Measurements from ENCODE around the gene FGFR2. TPM values are rescaled to one million over a fixed set of nuclear protein-coding genes. Genes with fewer than 3 reads are reported as not detected.

Gene FGFR2
- total RNA-seq, 4 donors from 2014 or later, result 8.4 to 16.5 (median 9.2) TPM

DNA sequence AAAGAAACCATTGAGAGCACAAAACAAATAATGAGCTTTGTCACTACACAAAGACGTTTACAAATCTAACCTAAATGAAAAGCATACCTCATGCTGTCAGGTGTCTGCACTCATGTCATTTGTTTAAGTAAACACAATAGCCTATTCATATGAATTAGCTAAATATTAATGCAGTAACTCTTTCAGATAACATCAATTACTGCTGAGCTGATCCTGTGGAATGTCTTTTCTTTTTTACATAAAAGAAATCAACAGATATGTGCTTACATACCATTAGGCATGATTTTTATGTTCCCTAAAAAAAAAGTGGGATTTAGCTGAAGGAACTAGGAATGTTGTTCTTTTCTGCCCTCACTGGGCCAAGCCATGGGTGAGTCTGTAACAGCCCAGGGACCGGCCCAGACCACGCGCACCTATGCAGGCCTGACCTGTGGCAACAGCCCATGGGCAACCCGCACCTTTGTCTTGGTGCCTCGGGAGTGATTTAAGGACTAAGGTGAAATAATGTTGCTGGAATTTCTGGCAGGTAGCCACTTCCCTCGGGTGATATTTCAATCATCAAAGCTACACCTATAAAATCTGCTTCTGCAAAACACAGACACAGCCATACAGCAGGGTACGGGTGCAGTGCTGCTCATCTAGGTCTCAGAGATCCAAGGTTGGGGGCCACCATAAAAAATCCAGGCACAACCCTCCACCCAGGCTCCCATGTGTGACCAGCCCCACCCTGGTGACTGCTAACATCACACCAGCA lies 44.6 kb downstream of the FGFR2 start:
- Histone ChIP-seq H3K27me3 (no peaks in the 10 kb centered on the region), H3K4me1 (no peaks in the 10 kb centered on the region), H3K27ac (no peak overlapping the region)

DNA sequence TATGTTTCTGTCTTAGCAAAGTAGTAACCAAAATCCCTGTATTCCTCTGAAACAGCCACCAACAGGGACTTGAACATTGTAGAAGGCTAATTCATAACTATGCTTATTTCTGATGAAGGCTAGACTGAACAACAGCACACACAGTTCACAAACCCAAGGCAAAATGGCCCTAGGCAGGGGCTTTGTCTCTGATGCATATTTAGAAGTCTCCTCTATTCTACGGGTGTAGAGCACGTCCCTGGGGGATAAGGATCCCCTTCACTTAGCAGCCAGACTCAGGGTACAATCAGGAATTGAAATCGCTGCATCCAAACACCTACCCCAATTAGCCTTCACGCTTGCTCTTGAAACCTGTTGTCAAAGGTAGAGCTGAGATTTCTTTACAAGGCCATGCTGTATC lies 45.5 kb downstream of the FGFR2 start:
- no peaks in the 10 kb centered on the region for H3K36me3 ChIP-seq
- no peak overlapping the region for H3K27ac ChIP-seq
- no peak for DNase-seq (ENCODE audit: low spot score in 2 of 2)
- WGBS, 2 donors, result 71 to 76% methylated on average over 4 of the region's 4 CpGs
- TF ChIP-seq, protein P1, sequence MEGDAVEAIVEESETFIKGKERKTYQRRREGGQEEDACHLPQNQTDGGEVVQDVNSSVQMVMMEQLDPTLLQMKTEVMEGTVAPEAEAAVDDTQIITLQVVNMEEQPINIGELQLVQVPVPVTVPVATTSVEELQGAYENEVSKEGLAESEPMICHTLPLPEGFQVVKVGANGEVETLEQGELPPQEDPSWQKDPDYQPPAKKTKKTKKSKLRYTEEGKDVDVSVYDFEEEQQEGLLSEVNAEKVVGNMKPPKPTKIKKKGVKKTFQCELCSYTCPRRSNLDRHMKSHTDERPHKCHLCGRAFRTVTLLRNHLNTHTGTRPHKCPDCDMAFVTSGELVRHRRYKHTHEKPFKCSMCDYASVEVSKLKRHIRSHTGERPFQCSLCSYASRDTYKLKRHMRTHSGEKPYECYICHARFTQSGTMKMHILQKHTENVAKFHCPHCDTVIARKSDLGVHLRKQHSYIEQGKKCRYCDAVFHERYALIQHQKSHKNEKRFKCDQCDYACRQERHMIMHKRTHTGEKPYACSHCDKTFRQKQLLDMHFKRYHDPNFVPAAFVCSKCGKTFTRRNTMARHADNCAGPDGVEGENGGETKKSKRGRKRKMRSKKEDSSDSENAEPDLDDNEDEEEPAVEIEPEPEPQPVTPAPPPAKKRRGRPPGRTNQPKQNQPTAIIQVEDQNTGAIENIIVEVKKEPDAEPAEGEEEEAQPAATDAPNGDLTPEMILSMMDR (IDR thresholded peaks at IDR 0.05), result no peak
- no peak for TF ChIP-seq EP300 (IDR thresholded peaks at IDR 0.05)
- no peak for TF ChIP-seq POLR2A (IDR thresholded peaks at IDR 0.05)
- H3K27me3 ChIP-seq, result no peaks in the 10 kb centered on the region
- H3K4me3 ChIP-seq, result no peak overlapping the region
- H3K9me3 ChIP-seq, result peaks cover 0 to 10% (median 0%) of the 10 kb centered on the region in 4 donors
- no peaks in the 10 kb centered on the region for H3K4me1 ChIP-seq

More for the DNA sequence above, 44.6 kb downstream of the FGFR2 start:
- no peak for DNase-seq (ENCODE audit: low spot score in 2 of 2)
- H3K9me3 ChIP-seq, result peaks cover 0 to 10% (median 0%) of the 10 kb centered on the region in 4 donors
- H3K36me3 ChIP-seq, result no peaks in the 10 kb centered on the region
- WGBS, 2 donors, result 71 to 79% methylated on average over 8 of the region's 8 CpGs
- TF ChIP-seq, protein P1 (IDR thresholded peaks at IDR 0.05), result no peak
- TF ChIP-seq POLR2A (IDR thresholded peaks at IDR 0.05) (no peak), EP300 (IDR thresholded peaks at IDR 0.05) (no peak)
- H3K4me3 ChIP-seq, result no peak overlapping the region

DNA sequence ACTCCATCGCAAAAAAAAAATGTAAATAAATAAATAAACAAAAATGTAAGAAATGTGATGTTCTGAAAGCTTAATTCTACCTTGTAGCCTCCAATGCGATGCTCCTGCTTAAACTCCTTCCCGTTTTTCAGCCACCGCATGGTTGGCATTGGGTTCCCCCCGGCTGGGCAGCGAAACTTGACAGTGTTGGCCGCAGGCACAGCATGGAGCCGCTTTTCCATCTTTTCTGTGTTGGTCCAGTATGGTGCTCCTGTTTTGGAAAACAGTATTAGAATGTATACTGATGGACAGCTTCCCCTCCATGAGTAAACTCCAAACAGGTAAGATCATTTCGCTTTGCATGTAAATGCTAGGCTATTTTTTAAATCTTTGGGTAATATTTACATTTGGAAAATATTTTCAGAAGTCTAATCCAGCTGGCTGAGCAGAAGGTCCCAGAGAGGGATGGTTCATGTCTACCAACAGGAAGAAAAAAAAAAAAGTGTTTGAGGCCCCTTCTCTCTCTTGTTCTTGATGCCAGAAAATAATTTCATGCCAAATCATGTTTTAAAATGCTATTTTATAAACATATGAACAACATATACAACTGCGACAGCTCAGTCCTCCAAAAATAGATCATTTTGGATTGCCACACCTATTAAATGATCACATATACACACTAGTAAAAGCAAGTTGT lies 46.9 kb downstream of the FGFR2 start:
- no peak for DNase-seq (ENCODE audit: low spot score in 2 of 2)
- H3K27me3 ChIP-seq, result no peaks in the 10 kb centered on the region
- H3K4me3 ChIP-seq, result no peak overlapping the region
- no peaks in the 10 kb centered on the region for H3K36me3 ChIP-seq
- no peak for TF ChIP-seq EP300 (IDR thresholded peaks at IDR 0.05)
- TF ChIP-seq, protein P1 (IDR thresholded peaks at IDR 0.05), result no peak
- no peak for TF ChIP-seq POLR2A (IDR thresholded peaks at IDR 0.05)
- H3K4me1 ChIP-seq, result no peaks in the 10 kb centered on the region
- peaks cover 0 to 10% (median 0%) of the 10 kb centered on the region in 4 donors for H3K9me3 ChIP-seq
- WGBS, 2 donors, result 93 to 95% methylated on average over 10 of the region's 10 CpGs
- no peak overlapping the region for H3K27ac ChIP-seq

DNA sequence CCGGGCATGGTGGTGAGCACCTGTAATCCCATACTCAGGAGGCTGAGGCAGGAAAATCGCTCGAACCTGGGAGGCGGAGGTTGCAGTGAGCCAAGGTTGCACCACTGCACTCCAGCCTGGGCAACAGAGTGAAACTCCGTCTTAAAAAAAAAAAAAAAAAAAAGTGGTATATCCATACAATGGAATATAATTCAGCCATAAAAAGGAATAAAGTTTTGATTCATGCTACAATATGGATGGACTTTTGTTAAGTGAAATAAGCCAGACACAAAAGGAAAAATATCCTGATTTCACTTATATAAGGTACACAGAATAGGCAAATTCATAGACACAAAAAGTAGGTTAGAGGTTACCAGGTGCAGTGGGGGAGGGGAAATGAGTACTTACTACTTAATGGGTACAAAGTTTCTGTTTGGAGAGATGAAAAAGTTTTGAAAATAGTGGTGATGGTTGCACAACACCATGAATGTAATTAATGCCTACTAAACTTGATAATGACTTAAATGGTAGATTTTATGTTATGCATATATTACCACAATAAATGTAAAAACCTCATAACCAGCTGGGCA lies 53.9 kb downstream of the FGFR2 start:
- TF ChIP-seq EP300 (IDR thresholded peaks at IDR 0.05), result no peak
- TF ChIP-seq, protein P1 (IDR thresholded peaks at IDR 0.05), result no peak
- no peak for TF ChIP-seq POLR2A (IDR thresholded peaks at IDR 0.05)
- H3K4me3 ChIP-seq, result no peak overlapping the region
- no peaks in the 10 kb centered on the region for H3K36me3 ChIP-seq
- no peak for DNase-seq (ENCODE audit: low spot score in 2 of 2)
- 96 to 97% methylated on average over 5 of the region's 5 CpGs for WGBS, 2 donors
- H3K27me3 ChIP-seq, result no peaks in the 10 kb centered on the region
- H3K9me3 ChIP-seq, result peaks cover 0 to 1% (median 0%) of the 10 kb centered on the region in 4 donors
- no peaks in the 10 kb centered on the region for H3K4me1 ChIP-seq
- H3K27ac ChIP-seq, result no peak overlapping the region

DNA sequence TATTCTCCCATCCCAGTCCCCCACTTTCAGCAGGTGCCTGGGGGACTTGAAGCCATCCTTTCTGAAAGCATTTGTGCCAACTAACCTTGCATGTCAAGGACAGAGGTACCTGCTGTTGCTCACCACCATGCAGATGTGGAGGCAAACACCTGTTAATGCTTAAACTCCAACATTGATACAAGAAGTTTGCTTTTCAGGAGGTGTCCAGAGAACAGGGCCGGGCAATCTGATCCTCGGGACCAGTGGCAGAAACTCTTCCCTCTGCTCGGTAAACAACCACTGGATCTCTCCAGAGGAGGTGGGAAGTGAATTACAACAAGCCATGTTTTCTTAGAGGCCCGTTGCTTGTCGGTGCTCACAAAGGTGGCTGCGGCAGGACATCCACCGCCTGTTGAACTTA lies 54.7 kb downstream of the FGFR2 start:
- Histone ChIP-seq H3K4me3 (no peak overlapping the region), H3K36me3 (no peaks in the 10 kb centered on the region), H3K27ac (no peak overlapping the region), H3K4me1 (no peaks in the 10 kb centered on the region), H3K9me3 (no peaks in the 10 kb centered on the region), H3K27me3 (no peaks in the 10 kb centered on the region)
- 78 to 88% methylated on average over 7 of the region's 7 CpGs for WGBS, 2 donors
- no peak for TF ChIP-seq POLR2A (IDR thresholded peaks at IDR 0.05)
- DNase-seq (ENCODE audit: low spot score in 2 of 2), result no peak

All from tibial nerve (tissue), 4 donors.